Activated CD4-positive, alpha-beta T cell treated with anti-CD3 and anti-CD28 coated beads for 4 hours (primary cell): ENCODE data around the gene CD27.

Experiments used
- DNase-seq, 2 donors: peaks; one replicate each; pipeline ENCODE4 v3.0.0-alpha.2; 2020

The CD27 gene

DNA sequence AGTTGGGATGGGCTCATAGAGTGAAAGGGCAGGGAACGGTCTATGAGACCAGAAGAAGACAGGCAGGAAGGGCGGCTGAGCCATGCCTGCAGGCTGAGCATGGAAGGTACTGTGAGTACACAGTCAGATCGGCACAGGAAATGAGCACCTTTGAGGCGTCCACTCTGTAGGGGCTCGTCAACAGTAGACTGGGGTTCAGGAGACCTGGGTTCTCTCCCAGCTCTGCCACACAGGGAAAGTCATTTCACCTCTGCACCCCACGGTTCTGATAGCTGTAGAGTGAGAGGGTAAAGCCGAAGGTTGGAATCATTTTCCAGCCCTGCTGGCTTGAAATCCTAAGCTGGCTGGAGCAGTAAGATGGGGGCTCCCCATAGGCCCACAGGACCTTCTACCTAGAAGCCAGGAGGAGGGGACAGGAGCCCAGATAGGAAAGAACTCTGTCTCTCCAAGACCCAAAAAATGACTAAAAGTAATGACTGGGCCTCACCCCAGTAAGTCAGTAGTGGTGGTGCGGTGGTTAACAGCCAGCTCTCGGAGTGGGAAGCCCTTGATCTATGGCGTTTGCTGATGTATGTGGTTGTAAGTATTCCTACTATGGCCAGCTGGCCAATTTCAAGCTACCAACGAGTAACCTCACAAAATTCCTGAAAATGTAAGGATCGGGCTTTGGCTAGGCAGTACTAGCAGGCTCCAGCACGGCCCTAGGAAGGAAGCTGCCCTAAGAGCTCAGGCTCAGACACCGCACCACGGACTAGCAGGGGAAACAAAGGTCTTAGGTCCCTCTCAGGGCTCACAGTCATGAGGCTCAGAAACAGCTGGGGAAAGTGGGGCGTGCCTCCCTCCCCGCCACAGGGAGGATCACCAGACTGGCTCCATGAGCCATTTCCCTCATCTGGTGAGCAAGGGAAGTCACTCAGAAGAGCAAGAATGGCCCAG, 10.3 kb upstream of the CD27 start:
- DNase-seq: peak in 1 of 2 donors; percentile 31

DNA sequence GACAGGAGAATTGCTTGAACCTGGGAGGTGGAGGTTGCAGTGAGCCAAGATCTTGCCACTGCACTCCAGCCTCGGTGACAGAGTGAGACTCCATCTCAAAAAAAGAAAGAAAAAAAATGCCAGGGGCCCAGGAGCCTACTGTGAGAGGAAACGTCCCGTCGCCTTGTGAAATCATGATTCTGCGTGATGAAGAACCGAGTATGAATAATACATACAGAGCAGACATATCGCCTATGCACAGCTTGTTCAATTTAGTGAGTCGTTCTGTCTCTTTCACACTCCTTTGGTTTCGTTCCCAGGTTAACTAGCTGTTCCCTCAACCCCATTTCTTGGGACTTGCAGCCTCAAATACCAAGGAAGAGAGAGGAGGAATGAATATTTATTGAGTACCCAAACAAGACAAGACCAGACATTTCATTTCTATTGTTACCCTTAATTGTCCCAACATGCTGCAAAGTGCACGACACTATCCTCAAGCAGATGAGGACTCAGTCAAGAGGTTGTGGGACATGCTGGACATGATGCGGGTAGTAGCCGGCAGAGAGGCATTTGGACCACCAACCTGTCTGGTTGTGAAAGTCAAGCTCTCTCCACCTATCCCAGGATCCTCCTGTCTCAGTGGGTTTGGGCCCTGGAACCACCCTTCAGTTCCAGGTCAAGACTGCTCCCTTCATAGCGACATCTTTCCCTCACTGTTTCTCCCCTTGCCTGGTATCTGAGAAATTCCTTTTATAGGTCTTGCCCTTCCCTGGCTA, 8.6 kb upstream of the CD27 start:
- no peak for DNase-seq

DNA sequence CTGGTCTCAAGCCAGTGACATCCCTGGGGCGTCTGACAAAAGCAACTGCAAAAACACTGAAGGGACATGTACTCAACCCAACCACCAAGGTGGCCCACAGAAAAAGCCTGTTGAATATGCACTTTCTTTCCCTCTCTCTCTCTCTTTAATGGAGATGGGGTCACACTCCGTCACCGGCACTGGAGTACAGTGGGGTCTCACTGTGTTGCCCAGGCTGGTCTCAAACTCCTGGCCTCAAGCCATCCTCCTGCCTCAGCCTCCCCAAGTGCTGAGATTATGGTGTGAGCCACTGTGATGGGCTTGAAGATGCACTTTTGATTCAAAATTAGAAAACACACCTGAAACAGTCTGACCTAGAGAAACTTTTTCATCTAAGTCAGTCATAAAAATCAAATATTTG, 7.2 kb upstream of the CD27 start:
- DNase-seq: no peak

DNA sequence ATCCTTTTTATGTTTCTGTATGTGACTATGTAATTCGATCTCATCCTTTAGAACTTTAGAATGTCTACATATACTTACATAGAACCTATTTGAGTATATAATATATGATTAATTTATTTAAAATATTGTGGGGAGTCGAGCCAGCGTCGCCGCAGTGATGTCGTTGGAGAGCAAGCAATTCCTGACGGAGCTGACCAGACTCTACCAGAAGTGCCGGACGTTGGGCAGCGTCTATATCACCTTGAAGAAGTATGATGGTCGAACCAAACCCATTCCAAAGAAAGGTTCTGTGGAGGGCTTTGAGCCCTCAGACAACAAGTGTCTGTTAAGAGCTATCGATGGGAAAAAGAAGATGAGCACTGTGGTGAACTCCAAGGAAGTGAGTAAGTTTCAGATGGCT, 6.4 kb upstream of the CD27 start:
- no peak for DNase-seq

DNA sequence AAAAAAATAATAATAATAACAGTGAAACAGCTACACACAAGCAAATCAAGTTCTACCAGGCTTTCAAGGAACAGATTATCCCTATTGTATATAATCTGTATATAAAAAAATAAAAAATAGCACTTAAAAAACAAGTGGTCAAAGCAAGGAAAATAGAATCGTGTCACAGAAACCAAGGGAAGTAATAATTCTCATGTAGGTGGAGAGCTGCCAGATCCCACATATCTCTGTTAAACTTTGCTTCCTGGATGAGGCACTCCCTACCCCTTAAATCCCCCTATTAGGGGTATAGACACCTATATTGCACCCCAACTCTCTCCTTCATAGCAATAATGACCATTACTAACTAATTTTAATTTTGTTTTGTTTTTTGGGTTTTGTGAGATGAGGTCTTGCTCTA, 4.4 kb upstream of the CD27 start:
- no peak for DNase-seq

DNA sequence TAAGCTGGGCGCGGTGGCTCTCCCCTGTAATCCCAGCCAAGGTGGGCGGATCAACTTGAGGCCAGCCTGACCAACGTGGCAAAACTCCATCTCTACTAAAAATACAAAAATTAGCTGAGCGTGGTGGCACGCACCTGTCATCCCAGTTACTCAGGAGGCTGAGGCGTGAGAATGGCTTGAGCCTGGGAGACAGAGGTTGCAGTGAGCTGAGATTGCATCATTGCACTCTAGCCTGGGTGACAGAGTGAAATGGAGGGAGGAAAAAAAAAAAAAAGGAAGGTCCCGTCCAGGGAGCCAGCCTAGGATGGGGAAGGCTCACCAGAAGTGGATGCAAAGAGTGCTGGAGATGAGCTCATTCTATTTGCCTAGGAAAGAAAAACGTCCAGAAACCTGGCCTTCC, 1.9 kb upstream of the CD27 start:
- DNase-seq: no peak

DNA sequence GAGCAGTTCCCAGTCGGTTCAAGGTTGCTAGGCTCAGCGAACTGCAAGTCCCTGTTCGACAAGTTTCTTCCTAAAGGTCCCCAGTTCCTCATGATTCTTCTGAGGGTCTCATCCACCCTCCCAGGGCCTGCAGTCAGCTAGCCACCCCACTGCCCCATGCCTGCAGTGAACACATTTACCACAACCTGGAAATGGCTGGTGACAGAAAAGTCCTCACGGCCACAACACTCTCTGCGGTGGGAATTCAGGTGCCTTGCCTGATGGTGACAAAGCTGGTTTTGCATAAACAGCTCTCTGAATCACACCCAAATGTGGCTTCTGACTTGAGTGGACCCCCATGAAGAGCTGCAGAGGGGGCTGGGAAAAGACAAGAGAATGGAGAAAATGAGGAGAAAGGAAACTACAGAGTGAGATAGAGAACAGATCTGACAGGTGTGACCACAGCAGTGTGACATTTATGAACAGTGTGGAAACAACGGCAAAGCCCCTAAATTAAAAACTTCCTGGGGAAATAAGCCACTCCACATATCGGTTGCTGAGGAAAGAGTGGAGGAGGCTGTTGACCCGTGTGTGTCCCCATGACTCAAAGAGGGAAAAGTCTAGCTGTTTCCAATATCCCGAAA, 1.3 kb upstream of the CD27 start:
- DNase-seq: no peak

DNA sequence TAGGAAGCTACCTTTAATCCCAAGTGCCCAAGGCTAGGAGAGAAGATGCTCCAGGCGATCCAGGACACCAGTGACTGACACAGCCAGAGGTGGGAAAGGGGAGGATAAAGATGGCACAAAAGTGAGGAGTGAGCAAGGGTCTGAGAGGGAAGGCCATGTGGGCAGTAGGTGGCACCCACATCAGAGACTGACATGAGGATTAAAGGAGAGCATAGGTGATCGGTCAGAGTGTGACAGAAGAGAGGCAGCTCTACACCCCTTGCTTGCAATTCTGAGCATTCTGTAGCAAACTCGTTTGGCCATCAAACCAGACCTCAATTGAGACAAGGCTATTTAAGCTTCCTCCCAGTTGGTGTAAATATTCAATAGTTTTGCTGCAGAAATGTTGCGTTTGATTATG, 724 bp upstream of the CD27 start:
- DNase-seq: no peak

DNA sequence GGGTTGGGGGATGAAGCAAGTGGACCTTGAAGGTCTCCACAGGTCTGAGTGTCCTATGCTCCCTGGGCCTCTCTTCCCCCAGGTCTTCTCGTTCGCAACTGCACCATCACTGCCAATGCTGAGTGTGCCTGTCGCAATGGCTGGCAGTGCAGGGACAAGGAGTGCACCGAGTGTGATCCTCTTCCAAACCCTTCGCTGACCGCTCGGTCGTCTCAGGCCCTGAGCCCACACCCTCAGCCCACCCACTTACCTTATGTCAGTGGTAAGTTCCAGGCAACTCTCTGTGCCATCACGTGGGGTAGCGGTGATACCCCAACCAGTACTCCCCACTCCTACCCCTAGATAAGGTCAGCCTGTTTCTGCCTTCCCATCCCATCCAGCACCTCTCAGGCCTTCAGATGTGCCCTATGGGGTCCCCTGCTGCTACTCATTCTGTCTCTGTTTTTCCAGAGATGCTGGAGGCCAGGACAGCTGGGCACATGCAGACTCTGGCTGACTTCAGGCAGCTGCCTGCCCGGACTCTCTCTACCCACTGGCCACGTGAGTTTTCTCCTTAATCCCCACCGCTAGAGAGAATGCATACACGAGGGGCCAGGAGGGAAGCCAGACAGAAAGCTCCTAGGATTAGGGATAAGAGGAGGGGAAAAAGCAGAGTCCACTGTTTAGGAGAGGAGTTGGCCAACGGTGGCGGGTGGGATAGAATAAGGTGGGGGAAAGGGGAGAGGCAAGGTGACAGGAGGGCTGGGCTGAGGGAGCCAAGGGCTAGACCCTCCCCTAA, 5.5 kb downstream of the CD27 start:
- DNase-seq: no peak

DNA sequence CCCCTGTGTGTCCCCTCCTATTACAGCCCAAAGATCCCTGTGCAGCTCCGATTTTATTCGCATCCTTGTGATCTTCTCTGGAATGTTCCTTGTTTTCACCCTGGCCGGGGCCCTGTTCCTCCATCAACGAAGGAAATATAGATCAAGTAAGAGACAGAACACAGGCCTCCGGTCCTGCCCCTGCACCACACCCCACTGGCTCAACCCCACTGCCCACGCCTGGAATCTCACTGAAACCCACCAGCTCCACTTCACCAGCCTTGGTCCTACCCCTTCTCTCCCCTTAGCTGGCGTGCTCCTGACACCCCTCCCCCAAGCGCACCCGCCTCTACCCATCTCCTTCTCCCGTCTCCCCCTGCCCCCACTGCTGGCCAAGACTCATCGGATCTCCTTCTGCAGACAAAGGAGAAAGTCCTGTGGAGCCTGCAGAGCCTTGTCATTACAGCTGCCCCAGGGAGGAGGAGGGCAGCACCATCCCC, 6.2 kb downstream of the CD27 start:
- DNase-seq: no peak

DNA sequence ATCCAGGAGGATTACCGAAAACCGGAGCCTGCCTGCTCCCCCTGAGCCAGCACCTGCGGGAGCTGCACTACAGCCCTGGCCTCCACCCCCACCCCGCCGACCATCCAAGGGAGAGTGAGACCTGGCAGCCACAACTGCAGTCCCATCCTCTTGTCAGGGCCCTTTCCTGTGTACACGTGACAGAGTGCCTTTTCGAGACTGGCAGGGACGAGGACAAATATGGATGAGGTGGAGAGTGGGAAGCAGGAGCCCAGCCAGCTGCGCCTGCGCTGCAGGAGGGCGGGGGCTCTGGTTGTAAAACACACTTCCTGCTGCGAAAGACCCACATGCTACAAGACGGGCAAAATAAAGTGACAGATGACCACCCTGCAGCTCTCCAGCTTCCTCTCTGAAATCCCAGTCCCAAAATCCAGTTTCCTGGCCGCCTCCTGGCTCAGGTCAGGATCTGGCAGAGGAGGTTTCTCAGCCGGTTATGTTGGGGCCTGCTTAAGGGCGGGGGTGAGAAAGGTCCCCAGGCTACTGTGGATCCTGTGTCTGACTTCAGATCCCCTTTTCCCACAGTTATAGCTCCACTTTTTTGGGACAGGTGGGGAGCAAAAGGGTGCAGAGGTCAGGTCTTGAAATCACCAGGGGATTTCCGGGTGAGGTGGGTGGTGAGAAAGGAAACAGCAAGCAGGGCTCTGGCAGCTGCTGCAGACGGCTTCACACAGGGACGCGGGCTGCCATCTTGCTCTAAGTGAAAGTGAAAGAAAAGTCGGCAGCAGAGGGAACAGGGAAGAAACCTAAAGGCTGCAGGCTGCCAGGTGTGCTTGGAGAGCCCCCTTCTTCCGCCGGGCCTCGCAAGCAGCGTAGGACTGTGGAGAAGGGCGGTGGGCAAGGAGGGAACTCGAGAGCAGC, 6.8 kb downstream of the CD27 start, which contains the start of gene TAPBPL:
Gene TAPBPL (plus strand): TSS at position 695 of the 897 bp plus-strand sequence. CDS start 207 bp downstream, outside the sequence.
- peak; percentile 74 to 80 for DNase-seq

DNA sequence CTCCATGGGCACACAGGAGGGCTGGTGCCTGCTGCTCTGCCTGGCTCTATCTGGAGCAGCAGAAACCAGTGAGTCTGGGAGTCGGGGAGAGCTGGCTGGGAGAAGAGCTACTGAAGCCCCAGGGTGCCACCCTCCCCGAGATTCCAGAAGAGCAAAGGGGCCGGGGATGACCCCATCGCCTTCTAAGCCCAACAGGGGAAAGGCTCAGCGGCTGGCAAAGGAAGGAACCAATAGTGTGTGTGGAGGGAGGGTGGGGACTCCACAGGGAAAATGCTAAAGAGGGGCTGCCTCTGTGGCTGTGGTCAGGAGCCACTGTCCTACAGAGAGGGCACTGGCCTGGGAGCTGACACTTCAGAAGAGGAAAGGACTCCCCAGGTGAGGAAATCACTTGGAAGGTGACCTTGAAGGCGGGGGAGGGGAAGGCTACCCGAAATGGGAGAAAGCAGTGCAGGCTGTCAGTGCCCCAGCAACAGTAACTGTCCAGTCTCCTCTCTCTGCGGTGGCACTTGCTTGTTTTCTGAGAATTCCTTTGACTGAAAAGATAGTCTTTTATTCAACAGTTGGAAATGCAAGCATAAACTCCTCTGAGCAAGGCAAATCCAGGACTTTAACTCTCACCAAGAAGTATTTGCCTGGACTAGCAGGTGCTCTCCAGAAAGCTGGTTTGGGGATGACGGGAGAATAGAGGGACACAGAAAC, 7.6 kb downstream of the CD27 start:
- DNase-seq: no peak

DNA sequence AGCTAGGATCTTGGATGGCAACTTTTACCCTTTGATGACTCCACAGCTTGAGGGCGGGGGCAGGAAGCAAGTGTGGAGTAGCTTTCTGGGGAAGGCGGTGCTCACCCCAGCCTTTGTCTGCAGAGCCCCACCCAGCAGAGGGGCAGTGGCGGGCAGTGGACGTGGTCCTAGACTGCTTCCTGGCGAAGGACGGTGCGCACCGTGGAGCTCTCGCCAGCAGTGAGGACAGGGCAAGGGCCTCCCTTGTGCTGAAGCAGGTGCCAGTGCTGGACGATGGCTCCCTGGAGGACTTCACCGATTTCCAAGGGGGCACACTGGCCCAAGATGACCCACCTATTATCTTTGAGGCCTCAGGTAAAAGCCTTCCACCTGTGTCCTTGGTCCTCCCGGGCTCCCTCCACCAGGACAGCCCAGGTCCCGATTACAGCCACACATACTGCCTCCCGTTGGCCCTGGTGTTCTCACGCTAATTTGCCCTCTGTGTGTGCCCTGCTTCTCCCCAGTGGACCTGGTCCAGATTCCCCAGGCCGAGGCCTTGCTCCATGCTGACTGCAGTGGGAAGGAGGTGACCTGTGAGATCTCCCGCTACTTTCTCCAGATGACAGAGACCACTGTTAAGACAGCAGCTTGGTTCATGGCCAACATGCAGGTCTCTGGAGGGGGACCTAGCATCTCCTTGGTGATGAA, 8.3 kb downstream of the CD27 start:
- no peak for DNase-seq

DNA sequence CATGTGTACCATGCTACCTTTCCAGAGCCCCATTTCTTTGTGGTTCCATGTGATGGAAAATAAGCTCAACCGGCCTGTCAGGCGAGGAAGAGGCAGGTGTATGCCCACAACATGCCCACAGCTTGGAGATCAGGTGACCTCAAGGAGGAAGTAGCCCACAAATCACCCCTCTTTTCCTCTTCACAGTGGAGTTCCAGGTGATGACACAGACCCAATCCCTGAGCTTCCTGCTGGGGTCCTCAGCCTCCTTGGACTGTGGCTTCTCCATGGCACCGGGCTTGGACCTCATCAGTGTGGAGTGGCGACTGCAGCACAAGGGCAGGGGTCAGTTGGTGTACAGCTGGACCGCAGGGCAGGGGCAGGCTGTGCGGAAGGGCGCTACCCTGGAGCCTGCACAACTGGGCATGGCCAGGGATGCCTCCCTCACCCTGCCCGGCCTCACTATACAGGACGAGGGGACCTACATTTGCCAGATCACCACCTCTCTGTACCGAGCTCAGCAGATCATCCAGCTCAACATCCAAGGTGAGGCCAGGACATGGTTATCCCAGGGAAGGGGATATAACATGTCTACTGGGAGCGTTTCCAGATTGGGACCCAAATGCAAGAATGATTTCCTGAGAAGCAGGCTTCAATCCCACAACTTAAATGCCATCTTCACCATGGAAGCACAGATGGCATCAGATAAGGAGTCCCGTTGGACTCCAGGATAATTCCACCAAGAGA, 12.6 kb downstream of the CD27 start:
- DNase-seq: no peak

DNA sequence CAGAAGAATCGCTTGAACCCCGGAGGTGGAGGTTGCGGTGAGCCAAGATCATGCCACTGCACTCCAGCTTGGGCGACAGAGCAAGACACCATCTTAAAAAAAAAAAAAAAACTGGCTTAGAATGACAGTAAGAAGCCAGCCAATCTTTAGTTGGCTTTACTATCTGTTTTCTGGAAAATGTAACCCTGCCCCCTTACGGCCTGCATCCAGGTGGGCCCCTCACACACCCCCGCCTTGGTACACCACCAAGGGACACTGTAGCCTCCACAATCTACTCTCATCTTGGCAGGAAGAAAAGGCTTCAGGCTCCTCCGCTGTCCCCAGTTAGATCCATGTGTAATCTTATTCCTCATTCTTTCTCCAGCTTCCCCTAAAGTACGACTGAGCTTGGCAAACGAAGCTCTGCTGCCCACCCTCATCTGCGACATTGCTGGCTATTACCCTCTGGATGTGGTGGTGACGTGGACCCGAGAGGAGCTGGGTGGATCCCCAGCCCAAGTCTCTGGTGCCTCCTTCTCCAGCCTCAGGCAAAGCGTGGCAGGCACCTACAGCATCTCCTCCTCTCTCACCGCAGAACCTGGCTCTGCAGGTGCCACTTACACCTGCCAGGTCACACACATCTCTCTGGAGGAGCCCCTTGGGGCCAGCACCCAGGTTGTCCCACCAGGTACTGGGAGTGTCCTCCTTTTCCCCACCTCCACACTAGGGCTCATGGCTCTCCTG, 13.7 kb downstream of the CD27 start:
- no peak for DNase-seq

DNA sequence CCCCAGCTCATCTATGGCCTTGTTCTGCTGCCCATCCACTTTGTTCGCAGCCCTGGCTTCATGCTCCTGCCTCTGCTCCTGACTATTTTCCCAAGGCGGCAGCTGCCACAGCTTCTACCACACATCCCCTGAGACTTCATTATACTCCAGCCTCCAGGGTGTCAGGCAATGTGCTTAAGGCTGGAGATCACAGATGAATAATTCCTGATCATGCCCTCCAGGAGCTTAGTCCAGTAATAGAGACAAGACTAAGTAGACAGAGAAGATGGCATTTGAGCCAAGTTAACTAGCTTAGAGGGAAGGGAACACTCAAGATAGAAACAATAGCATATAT, 14.2 kb downstream of the CD27 start:
- no peak for DNase-seq

DNA sequence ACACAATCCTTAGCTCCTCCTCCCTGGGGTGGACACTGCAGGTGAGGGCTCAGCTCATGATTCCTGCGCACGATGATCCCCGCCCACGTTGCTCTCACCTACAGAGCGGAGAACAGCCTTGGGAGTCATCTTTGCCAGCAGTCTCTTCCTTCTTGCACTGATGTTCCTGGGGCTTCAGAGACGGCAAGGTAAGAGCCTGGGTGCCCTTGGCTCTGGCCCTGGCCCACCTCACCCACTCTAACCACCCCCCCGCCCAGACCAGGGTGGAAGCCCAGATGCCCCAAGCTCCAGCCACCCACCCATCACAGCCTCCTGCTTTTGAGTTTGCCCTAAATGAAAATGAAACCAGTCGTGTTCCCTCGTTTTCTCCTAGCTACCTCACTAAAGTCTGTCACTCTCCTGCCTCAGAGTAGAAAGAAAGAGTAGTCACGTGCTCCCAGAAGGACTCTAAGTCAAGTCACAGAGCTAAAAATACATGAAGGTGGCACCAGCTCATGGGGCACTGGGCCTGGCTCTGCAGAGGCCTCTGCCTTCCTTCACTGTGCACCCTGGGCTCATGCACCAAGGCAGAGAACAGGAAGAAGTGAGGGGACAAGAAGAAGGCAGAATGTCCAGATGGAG, 16.1 kb downstream of the CD27 start:
- DNase-seq: peak; percentile 55 to 62
